Jurkat, Clone E6-1 (cell line): Measurements from ENCODE around the gene GSC2.

ENCODE experiments used
- DNase-seq: peaks from one replicate; pipeline ENCODE4 v3.0.0-alpha.2; 2011; ENCODE audit warnings: low read depth, low spot score
- H3K4me3 ChIP-seq: 2 replicates; pipeline ENCODE4 v1.5.1; 2011; ENCODE audit warnings: mild to moderate bottlenecking, low read length, control low read depth, moderate library complexity

The GSC2 gene

DNA sequence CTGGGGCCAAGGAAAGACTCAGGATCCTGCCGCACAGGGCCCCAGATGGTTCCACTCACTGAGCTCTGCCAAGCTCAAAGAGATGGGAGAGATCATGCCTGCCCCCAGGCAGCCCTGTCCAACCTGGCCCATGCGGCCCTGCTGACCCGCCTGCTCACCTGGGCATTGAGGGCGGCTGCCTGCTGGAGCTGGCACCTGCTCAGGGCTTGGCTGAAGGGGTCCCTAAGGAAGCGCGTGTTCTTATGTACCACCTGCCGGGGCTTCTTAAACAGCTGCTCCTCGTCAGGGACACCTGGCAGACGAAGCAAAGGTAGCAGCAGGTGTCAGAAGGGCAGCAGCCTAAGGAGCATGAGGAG is 11.1 kb downstream of the GSC2 start:
- no peak overlapping the region for H3K4me3 ChIP-seq

DNA sequence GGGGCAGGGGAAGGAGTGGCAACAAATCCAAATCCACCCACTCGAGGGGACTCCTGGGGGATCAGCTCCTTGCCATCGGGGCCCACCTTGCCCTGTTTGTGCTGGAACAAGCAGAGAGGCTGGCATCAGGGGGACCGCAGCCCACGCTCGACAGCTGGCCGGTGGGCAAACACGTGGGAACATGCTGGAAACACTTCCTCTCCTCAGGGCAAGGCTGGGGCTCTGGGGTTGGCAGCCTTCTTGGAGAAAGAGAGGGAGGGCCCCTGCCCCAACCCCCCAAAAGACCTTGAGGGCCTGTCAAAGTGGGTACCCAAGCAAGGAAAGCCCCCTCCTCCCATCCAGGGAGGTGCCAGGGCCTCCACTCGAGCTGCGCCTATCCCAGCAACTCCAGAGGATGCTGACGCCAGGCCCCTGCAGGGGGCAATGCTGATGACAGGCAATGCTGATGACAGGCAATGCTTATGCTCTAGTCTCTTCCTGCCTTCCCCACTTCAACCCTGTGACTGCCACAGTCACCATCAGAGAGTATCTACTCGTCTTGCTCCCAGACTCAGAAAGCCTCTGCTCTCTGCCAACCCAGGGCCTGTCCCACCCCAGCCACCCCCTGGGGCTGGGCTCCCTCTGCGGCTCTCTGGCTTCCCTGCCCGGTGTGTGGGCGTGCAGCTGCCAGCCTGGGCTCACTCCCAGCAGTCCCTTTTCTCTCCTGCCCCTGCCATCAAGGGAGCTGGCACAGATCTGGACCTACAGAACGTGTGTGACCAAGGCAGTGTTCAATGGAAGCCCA is 11.7 kb downstream of the GSC2 start:
- no peak for DNase-seq
- no peak overlapping the region for H3K4me3 ChIP-seq

More for the DNA sequence above, 11.1 kb downstream of the GSC2 start:
- no peak for DNase-seq

DNA sequence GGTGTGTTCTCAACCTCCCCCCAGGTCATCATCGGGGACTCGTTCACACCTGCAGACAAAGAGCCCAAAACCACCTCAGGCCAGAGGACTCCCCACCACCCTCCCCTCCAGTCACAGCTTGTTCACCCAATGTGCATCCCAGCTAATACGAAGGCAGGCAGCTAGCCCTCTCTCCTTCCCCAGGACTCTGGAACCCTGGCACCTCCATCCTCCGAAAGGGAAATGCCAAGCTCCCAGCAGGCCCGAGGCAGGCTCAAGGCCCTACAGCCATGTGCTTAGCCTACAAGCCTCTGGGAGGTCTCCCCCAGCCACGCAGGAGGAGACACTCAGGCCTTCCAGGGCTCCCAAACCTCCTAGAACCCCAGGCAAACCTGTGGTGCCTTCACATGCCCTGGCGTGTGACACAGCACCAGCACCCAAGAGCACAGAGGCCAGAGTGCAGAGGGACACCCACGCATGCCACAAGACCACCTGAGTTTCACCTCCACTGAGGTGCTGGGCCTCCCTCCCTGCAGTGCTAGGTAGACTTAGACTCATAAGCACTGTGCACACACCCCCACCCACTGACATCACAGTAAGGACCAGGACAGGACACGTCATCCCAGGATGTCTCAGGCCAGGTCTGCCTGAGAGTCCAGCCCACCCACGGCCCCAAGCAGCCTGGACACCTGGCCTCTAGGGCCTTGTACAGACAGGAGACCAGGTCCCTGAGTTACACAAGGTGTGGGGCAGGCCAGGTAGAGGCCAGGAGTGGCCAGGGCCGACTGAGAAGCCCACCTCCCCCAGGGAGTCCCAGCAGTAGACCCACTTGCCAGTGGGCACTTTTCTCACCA is 12.5 kb downstream of the GSC2 start:
- H3K4me3 ChIP-seq = no peak overlapping the region
- DNase-seq = no peak

DNA sequence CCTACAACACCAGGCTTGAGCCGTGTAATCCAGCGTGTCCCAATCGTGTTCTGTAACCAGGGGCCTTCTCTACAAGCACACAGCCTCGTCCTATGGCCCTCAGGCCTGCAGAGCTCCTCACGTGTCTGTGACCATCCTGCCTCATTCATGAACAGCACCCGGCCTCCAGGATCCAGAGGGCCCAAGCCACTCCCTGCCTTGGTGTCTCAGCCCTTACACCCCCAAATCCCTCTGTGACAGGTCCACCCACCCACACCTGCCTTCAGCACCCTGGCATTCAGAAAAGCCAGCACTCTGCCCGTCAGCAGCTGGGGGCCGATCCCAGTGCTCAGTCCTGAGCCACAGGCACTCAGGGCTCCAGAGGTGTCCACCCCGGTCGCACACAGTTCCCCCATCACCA is 13.2 kb downstream of the GSC2 start:
- no peak for DNase-seq
- no peak overlapping the region for H3K4me3 ChIP-seq

DNA sequence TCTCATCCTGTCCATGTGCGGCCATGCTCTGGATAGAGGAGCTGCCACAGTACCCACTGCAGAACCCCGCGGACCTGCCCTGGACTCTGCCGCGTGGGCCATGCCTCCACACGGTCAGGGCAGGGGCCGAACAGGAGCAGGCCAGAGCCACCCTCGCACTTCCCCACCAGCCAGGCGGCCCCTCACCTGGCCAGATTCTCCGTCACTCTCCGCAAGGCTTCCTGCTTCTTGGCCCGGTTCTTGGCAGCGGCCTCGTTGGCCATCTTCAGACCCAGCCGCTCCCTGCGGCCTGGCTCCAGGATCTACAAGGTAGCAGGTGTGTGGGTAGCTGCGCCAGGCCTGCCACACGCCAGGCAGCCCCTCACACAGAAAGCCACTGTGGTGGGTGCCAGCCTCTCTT is 15.2 kb downstream of the GSC2 start:
- no peak overlapping the region for H3K4me3 ChIP-seq
- no peak for DNase-seq

DNA sequence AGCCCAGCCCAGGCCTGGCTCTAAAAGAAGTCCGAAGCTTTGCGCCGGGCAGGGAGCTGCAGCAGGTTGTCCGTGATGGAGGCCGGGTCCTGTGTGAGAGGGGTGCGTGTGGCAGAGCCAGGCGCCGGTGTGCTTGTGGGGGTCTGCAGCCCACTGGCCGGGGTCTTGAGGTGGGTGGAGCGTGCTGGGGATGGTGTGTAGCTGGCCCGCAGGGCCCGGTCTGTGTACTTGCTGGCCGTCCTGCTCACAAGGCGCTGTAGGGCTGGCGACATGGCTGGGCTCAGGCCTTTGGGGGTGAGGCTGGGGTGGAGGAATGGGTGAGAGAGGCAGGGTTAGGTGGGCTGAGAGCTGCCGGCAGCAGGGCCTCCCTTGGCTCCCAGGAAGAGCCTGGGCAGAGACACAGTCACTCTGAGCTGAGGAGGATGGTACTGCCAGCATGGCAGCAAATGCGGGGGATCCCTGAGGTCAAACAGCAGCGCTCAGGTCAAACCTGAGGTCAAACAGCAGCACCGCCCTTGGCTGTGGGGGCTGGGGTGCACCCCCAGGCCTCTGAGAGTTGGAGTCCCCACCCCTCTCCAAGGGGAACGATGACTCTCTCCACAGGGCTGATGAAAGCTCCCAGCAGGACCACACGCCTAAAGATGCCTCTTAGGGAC is 15.8 kb downstream of the GSC2 start:
- DNase-seq = no peak
- no peak overlapping the region for H3K4me3 ChIP-seq

DNA sequence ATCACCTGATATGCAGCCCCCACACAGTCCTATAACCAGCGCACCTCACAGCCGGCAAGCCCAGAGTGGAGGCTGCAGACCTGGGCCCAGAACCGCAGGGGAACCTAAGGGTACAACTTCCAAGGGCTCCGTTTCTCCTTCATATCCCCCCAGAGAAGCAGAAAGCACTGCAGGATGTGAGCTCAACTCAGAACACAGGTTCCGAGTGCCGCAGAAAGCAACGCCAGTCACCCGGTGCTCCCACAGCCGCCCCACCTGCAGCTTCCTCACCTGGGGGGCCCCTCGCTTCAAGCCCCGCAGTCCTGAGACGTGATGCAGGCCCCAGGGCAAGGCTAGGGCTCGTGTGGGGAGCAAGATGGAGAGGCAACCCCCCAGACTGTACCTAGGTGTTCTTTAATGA is 16.5 kb downstream of the GSC2 start:
- no peak overlapping the region for H3K4me3 ChIP-seq
- DNase-seq = no peak

DNA sequence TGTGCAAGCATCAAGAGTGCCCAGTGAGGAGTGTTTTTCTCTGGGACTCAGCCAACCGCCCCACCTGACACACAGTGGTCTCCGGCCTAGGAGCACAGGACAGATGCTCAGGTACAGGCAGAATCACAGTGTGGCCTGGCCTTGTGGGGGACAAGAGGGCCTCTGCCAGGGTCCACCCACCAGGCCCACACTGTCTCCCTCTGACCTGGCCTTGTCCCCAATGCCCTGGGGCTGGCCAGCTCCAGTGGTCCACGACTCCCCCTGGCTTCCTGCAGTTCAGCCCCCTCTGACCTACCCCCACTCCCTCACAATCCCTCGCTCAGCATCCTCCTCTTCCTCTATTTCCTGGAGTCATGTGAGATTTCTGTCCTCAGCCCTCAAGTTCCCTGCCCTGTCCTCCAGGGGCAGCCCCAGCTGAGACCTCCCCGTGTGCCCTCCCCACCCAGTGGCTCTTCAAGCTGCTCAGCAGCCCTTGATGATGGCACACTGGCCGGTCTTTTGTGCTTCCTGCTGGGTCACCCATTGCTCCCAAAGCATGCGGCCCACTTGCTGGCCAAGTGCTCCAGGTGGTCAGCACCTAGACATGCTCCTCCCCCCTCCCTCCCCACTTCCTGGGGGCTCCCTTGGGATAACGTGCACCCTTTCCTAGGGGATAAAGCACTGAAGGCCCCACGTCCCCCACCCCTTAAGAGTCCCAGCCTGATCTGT is 17.2 kb downstream of the GSC2 start:
- no peak for DNase-seq
- no peak overlapping the region for H3K4me3 ChIP-seq

DNA sequence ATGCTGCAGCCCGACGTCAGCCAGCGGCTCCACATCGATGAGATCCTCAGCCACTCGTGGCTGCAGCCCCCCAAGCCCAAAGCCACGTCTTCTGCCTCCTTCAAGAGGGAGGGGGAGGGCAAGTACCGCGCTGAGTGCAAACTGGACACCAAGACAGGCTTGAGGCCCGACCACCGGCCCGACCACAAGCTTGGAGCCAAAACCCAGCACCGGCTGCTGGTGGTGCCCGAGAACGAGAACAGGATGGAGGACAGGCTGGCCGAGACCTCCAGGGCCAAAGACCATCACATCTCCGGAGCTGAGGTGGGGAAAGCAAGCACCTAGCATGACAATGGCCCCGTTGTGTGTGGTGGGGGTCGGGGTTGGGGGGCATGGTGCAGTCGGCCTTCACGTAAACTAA is 17.9 kb downstream of the GSC2 start:
- no peak overlapping the region for H3K4me3 ChIP-seq
- DNase-seq = no peak

DNA sequence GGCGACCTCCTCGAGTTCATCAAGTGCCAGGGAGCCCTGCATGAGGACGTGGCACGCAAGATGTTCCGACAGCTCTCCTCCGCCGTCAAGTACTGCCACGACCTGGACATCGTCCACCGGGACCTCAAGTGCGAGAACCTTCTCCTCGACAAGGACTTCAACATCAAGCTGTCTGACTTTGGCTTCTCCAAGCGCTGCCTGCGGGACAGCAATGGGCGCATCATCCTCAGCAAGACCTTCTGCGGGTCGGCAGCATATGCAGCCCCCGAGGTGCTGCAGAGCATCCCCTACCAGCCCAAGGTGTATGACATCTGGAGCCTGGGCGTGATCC is 18.4 kb downstream of the GSC2 start:
- H3K4me3 ChIP-seq = no peak overlapping the region
- DNase-seq = no peak

DNA sequence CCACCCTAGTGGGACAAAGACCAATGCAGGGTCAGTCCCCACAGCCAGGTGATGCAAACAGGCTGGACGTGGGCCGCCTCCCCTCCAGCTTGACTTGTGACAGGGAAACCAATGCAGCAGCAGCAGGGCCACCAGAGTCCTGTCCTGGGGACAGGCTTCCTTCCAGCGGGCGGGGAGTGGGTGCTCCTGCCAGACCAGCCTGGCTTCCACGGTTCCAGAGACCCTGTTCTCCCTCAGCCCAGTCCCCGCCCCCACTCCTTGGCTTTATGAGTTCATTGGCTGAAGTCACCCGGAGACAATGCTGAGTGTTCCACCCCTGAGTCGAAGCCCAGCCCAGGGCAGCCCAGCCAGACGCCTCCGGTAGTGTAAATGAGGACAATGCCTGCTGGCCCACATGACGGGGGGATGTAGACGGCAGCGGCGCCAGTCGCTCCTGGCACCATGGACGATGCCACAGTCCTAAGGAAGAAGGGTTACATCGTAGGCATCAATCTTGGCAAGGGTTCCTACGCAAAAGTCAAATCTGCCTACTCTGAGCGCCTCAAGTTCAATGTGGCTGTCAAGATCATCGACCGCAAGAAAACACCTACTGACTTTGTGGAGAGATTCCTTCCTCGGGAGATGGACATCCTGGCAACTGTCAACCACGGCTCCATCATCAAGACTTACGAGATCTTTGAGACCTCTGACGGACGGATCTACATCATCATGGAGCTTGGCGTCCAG is 19.0 kb downstream of the GSC2 start, which contains the start of gene TSSK2:
Gene TSSK2 (plus strand): TSS at position 350 of the 726 bp plus-strand sequence. CDS start 92 bp downstream, at position 442.
- DNase-seq = no peak
- H3K4me3 ChIP-seq = no peak within 1 kb of the TSS

DNA sequence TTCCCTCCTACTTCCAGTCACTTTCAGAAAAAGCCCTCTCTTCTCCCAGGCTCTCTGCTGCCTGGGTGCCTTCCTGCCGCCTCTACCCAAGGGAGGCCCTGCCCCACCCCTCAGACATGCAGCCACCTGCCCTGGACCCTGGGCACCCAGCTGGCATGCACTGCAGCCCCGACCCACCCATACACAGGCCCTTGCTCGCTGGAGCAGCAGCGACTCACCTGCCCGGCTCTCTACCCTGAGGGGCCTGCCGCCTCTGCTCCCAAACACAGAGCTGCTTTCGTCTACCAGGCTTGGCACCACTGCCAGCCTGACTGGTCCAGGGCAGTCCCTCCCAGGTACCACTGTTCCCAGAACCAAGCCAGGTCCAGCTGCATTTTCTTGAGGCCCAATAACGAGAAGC is 20.2 kb downstream of the GSC2 start:
- H3K4me3 ChIP-seq = no peak overlapping the region
- no peak for DNase-seq

DNA sequence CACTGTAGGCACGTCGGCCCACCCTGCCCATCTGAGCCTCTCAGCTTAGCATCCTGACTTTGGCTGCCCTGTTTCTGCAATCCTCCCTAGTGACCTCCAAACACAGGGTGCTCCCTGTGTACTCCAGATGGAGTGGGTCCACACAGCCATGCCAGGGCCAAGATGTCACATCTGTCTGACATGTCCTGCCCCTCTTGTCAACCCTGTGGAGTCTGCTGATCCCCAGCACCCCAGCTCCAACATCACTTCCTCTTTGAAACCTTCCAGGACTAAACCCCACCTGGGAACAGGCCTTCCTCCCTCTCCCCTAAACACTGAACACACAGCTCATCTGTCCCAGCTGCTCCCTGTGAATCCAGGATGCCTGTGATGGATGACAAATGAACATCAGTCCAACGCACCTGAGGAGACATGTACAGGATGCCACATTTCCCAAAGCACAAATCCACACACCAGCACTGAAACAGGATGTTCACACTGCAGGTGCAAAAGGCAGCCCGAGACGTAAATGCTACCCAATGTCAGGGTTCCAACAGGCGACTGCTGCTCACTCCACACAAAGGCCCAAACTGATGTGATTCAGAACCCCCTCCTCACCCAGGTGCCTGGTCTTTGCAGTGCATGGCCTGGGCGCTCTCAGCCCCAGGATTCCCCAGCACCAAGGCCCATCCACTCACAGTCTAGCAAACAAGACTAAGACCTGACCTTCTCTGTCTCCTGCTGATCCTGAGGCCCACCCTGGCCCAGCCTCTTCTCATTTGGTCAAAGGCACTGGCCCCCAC is 21.0 kb downstream of the GSC2 start:
- no peak for DNase-seq
- no peak overlapping the region for H3K4me3 ChIP-seq

DNA sequence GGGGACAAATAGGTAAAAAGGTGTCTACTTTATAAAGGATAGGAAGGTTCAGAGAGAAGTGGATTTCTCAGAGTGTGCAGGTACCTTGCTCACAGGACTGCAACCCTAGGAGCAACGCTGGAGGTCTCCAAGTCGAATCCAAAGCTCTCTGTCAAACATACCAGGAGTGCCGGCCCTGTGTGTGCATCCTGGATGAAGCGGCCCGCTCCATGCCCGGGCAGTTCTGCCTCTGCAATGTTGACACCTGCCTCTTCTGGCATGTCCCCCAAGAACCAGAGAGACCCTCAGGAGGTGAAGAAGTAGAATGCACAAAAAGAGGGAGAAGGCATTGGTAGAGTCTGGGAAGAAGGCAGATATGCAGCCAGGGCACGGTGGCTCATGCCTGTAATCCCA is 22.1 kb downstream of the GSC2 start:
- H3K4me3 ChIP-seq = no peak overlapping the region
- no peak for DNase-seq

DNA sequence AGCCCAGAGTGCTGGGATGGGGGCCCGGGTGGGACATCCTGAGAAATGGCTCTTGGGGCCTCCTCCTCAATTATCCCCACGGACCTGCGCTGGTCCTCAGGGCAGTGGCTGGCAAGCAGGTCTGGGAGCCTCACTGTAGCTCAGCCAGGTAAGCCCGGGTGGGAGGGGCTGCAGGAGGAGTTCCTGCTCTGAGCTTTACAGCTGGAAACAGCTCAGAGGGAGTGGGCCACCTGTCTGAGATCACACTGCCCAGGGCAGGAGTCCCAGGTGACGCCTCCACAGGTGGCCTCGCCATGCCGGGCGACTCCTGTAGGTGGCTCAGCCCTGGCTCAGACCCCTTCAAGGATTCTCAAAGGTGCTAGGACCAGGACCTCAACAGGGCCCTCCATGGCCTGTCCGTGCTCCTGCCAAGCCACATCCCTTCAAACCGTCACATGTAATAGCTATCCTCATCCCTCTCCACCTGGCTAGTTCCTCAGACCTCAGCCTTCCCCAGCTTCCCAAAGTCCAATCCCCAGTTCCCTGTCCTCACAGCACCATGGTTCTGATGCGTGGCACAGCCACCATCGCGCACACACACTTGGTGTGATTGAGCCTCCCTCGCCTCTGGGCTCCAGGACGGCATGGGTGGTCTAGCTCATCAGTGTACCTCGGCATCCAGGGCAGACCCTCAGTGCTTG is 22.6 kb downstream of the GSC2 start:
- no peak overlapping the region for H3K4me3 ChIP-seq
- DNase-seq = no peak

DNA sequence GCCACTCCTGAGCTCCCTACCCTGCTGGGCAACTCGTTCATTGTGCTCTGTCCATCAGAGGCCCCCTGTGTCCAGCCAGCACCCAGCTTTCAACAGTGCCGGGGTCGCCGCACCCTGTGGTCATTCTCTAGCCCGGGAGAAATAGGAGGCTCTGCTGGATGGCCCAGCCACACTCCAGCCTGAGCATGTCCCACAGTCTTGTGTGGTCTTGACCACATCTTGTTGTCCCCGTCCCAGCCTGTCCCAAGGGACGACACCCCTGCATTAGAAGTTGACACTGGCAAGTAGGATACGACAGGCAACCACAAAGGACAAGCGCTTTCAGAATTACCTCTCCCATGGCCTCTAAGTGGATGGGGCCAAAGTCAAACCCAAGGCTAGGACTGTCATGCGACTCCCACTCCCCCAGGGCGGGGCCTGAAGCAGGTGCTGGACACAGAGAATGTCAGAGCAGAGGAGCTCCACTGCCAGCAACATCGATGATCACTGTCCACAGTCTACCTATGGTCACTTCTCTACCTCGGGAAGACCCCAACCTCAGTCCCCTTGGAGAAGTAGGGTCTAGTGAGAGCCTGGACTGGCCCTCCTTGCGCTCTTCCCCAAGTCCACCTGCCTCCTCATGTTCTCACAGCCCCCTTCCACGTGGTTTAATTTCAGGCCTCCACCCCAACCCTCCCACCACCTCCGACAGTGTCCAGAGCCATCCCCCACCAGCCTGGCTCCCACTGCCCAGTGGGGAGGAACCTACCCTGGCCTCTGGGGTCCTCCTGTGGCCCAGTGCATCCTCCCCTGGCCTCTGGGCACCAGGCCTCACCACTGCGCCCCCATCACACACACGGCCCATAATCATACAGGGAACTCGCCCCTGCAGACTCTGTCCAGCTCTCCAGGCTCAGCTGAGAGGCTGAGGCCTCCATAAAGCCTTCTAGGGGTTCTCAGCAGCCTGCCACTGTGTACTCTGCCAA is 23.5 kb downstream of the GSC2 start:
- no peak for DNase-seq
- no peak overlapping the region for H3K4me3 ChIP-seq
